Stimulated activated CD4-positive, alpha-beta T cell treated with anti-CD3 and anti-CD28 coated beads, Interleukin-15, amount 100 ng/mL, for 1 hour (primary cell): ENCODE measurements around the gene FARS2.

ENCODE experiments used
- DNase-seq, 2 donors: peaks; one replicate each; pipeline ENCODE4 v3.0.0-alpha.2; 2020; ENCODE audit warnings: low read depth in 1 of 2, low spot score in 1 of 2

FARS2 gene

DNA sequence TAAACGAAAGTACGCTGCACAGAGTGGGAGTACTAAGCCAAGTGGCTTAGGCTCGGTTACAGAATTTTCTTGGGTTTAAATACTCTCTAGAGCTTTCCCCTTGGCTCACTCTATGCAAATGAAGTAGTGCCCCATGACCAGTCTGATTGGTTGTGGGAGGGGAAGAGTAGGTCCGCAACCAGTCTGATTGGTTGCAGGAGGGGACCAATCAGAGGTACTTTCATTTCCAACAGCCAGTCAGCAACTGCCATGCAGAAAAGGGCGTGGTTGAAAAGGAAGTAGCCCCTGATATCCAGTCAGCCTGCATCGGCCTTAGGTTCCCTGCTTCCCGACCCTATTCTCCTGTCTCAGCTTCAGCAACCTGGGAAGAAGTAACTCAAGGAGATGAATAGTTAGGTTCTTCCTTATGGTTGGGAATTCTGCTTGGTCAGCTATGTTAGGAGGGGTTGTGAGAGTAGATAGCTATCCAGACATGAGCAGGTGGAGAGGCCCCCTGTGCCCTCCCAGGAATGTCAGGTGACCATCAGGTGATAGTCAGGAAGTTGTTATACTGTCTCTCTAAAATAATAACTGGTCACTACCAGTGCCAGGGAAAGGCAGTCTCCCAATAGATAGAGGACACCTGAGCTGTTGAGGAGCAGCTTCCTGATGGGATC, 57.4 kb downstream of the FARS2 start:
- no peak for DNase-seq

DNA sequence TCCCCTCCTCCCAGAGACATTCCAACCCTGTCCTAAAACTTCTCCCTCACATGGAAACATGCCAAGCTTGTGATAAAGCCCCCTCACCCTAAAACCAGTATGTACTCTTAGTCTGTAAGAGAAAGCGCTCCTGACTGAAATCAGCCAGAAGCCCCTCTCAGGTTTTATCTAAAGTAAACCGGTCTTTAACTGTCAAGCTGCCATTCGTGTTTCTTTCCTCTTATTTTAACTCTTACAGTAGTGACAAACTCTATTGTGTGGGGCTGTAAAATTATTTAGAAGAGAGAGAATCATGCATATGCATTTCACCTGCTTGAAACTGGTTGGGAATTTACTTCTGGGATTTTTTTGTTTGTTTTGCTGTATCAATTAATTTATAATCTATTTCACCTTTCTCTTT, 62.7 kb downstream of the FARS2 start:
- DNase-seq = no peak

GRCh38 chr6:5325173-5325572, 63.9 kb downstream of the FARS2 start:
- DNase-seq = no peak

- no peak for DNase-seq
Observed at GRCh38 chr6:5326022-5326641, 64.8 kb downstream of the FARS2 start.

GRCh38 chr6:5328800-5329199, 67.5 kb downstream of the FARS2 start:
- DNase-seq = no peak

GRCh38 chr6:5331845-5332442, 70.6 kb downstream of the FARS2 start:
- DNase-seq = no peak

DNA sequence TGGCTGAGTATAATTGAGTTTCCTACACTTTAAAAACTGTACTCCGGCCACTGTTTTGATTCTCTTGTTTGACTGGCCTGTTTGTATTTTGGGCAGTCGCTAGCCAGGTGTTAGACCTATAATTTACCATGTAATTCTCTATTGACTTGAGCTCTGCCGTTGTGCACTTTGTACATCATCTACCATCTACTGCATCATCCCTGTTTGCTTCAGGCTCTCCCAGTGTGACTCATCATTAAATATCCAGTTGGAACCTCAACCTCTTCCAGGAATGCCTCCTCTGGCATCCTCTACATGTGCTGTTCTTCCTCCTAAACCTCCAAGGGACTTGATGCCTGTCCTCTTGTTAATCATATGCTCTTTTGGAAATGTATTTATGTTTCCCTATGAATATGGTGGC, 72.3 kb downstream of the FARS2 start:
- DNase-seq = no peak

- no peak for DNase-seq
Observed at GRCh38 chr6:5334341-5334740, 73.0 kb downstream of the FARS2 start.

GRCh38 chr6:5335020-5335419, 73.7 kb downstream of the FARS2 start:
- no peak for DNase-seq

DNA sequence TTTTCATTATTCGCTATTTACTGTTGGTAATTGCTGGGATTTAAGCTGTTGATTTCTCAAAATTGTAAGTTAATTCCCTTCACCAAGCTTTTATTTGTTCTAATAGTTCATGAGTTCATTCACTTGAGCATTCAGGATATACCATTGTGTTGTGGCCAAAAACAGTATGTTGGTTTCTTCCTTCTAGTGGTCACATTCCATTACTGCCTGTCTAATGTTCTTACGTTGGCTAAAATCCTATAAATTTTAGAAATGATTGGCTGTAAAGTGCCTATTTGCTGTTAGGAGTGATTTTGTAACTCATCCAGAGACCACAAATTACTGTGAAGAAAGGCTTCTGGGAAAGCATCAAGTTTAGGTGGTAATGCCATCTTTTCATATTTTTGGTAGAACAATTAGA, 76.3 kb downstream of the FARS2 start:
- DNase-seq = no peak

GRCh38 chr6:5338177-5338960, 77.1 kb downstream of the FARS2 start:
- no peak for DNase-seq

GRCh38 chr6:5339786-5340185, 78.5 kb downstream of the FARS2 start:
- no peak for DNase-seq

DNA sequence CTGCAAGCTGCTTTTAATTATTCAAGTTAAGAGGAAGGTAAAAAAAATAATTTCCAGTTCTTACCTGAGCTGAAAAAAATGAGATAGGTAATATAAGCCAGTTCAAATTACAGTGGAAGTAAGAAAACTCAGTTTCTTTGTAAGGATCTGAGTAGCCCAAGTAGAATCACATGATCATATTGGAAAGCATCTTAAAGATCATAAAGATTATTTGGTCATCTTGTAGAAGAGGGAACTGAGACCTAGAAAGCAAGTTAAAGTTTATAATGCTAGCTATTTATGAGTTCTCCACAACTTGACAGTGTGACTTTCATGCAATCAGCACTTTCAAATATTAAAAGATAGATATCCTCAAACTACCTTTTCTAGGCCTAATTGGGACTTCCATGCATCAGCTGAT, 80.5 kb downstream of the FARS2 start:
- no peak for DNase-seq

GRCh38 chr6:5343998-5344397, 82.7 kb downstream of the FARS2 start:
- DNase-seq = no peak

- DNase-seq = no peak
Observed at GRCh38 chr6:5345324-5345723, 84.0 kb downstream of the FARS2 start.

- no peak for DNase-seq
Observed at GRCh38 chr6:5351552-5352210, 90.4 kb downstream of the FARS2 start.

GRCh38 chr6:5353971-5354370, 92.7 kb downstream of the FARS2 start:
- DNase-seq = no peak

GRCh38 chr6:5357486-5357885, 96.2 kb downstream of the FARS2 start:
- no peak for DNase-seq

DNA sequence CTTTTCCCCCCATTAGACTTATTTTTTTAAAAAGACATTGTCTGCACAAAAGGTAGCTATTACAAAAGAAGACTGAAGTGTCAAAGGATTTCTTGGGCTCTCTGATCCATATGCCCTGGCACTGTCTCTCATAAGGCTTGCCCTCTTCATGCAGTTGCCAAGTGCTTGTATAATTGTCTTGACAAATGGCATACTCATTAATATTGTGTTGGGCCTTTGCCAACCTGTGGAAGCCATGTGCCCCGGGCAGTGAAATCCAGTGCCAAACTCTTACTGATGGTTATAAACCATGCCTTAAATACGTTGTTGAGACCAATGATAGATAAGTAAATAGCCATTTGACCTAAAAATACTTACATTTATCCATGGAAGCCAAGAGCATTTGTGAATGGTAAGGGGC, 98.1 kb downstream of the FARS2 start:
- no peak for DNase-seq

DNA sequence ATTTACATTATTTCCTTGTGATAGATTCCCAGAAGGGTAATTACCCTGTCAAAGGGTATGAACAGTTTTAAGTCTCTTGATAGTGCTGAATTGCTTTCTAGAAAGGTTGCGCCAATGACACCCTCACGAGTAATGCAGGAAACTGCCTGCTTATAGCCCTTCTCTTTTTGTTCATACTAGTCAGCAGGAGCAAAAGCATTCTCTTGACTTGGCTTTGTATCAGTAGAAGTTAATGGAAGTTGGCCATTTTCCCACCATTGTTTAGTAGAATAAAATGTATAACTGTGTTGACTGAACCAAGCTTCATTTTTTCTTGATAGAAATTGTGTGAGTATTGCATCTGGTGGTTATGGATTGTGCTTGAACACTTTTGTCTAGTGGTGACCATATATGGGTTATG, 100.1 kb downstream of the FARS2 start:
- DNase-seq = no peak

- no peak for DNase-seq
Observed at GRCh38 chr6:5365436-5366195, 104.3 kb downstream of the FARS2 start.
